Measurements from ENCODE around the gene RBMS3. TPM values are rescaled to one million over a fixed set of nuclear protein-coding genes. Genes with fewer than 3 reads are reported as not detected.

The RBMS3 gene
- total and polyA plus RNA-seq, 2 of the 8 experiments (the other 6 are each of a cell fraction or from before 2014, with no cell fraction given) = 3.7 to 6.9 TPM

GRCh38 chr3:29644261-29644660 is 363.4 kb downstream of the RBMS3 start (continued):
- TF ChIP-seq EP300 (IDR thresholded peaks at IDR 0.05; ENCODE audit: borderline replicate concordance in 1 of 2, low read depth in 2 of 2, low read length in 2 of 2) = no peak
- TF ChIP-seq RFX5 (IDR thresholded peaks at IDR 0.05; ENCODE audit: borderline replicate concordance, low read depth, low read length) = no peak
- TF ChIP-seq KDM5A (IDR thresholded peaks at IDR 0.05; ENCODE audit: low read length) = no peak
- no peak for TF ChIP-seq EGR1 (IDR thresholded peaks at IDR 0.05; ENCODE audit: borderline replicate concordance, low read depth, low read length)
- TF ChIP-seq ATF2 (IDR thresholded peaks at IDR 0.05; ENCODE audit: low read length) = no peak
- TF ChIP-seq SIN3A (conservative IDR thresholded peaks at IDR 0.05 in 1 of 2, IDR thresholded peaks at IDR 0.05 in 1 of 2; ENCODE audit: low read depth in 1 of 2, low read length in 2 of 2) = no peak
